Trophoblast cell (in vitro differentiated cells and primary cell): ENCODE results near the gene STK17B.

Experiments
- DNase-seq, 2 donors: peaks; one replicate each; pipeline ENCODE4 v3.0.0-alpha.2; 2016
- H2AFZ ChIP-seq: 2 replicates; pipeline ENCODE4 v1.6.1; 2013; ENCODE audit warnings: low read length, moderate library complexity, mild to moderate bottlenecking; ENCODE audit not compliant: insufficient read depth, poor library complexity
- H2AK5ac ChIP-seq: 2 replicates; pipeline ENCODE4 v1.6.1; 2013; ENCODE audit warnings: mild to moderate bottlenecking, low read length
- H2BK120ac ChIP-seq: 2 replicates; pipeline ENCODE4 v1.6.1; 2013; ENCODE audit warnings: low read length, mild to moderate bottlenecking, moderate library complexity; ENCODE audit not compliant: insufficient read depth, poor library complexity
- H2BK12ac ChIP-seq: 2 replicates; pipeline ENCODE4 v1.6.1; 2013; ENCODE audit warnings: mild to moderate bottlenecking, low read length, moderate library complexity
- H2BK5ac ChIP-seq: 2 replicates; pipeline ENCODE4 v1.6.1; 2013; ENCODE audit warnings: low read length, low read depth, moderate library complexity, mild to moderate bottlenecking; ENCODE audit not compliant: poor library complexity
- H3K14ac ChIP-seq: 2 replicates; pipeline ENCODE4 v1.6.1; 2013; ENCODE audit warnings: mild to moderate bottlenecking, low read length
- H3K18ac ChIP-seq: 2 replicates; pipeline ENCODE4 v1.6.1; 2013; ENCODE audit warnings: mild to moderate bottlenecking, low read length
- H3K23ac ChIP-seq: 2 replicates; pipeline ENCODE4 v1.6.1; 2013; ENCODE audit warnings: low read length
- H3K27ac ChIP-seq: 2 replicates; pipeline ENCODE4 v1.5.1; 2013; ENCODE audit warnings: low read depth, mild to moderate bottlenecking, inconsistent platforms, low read length, moderate library complexity
- H3K27me3 ChIP-seq: 2 replicates; pipeline ENCODE4 v1.6.1; 2013; ENCODE audit warnings: inconsistent platforms, mild to moderate bottlenecking, low read length, moderate library complexity; ENCODE audit not compliant: insufficient read depth
- H3K36me3 ChIP-seq, 2 experiments: 1 replicate in 1 of 2; 2 replicates in 1 of 2; pipeline ENCODE4 v1.6.1; 2013; ENCODE audit warnings: low read length in 2 of 2, mild to moderate bottlenecking in 2 of 2, moderate library complexity in 1 of 2; ENCODE audit not compliant: insufficient read depth in 2 of 2, control insufficient read depth in 1 of 2
- H3K4ac ChIP-seq: 2 replicates; pipeline ENCODE4 v1.6.1; 2013; ENCODE audit warnings: low read depth, mild to moderate bottlenecking, low read length, moderate library complexity
- H3K4me1 ChIP-seq, 2 experiments: 1 replicate in 1 of 2; 2 replicates in 1 of 2; pipeline ENCODE4 v1.6.1; 2013; ENCODE audit warnings: low read length in 2 of 2, mild to moderate bottlenecking in 2 of 2, moderate library complexity in 1 of 2; ENCODE audit not compliant: insufficient read depth in 2 of 2, control insufficient read depth in 1 of 2
- H3K4me2 ChIP-seq: 2 replicates; pipeline ENCODE4 v1.6.1; 2013; ENCODE audit warnings: inconsistent platforms, mild to moderate bottlenecking, low read length, moderate library complexity
- H3K4me3 ChIP-seq: 2 replicates; pipeline ENCODE4 v1.5.1; 2013; ENCODE audit warnings: mild to moderate bottlenecking, low read depth, low read length, inconsistent platforms
- H3K79me1 ChIP-seq: one replicate; pipeline ENCODE4 v1.6.1; 2013; ENCODE audit warnings: low read length
- H3K79me2 ChIP-seq: 2 replicates; pipeline ENCODE4 v1.6.1; 2013; ENCODE audit warnings: low read length, mild to moderate bottlenecking; ENCODE audit not compliant: control insufficient read depth, insufficient read depth, poor library complexity
- H3K9ac ChIP-seq: 2 replicates; pipeline ENCODE4 v1.6.1; 2013; ENCODE audit warnings: mild to moderate bottlenecking, low read length
- H3K9me3 ChIP-seq: 2 replicates; pipeline ENCODE4 v1.6.1; 2013; ENCODE audit warnings: low read depth, mild to moderate bottlenecking, control low read depth, inconsistent platforms, low read length; ENCODE audit not compliant: insufficient read depth
- H4K12ac ChIP-seq: 2 replicates; pipeline ENCODE4 v1.6.1; 2013; ENCODE audit warnings: low read depth, mild to moderate bottlenecking, low read length, moderate library complexity
- H4K8ac ChIP-seq: 2 replicates; pipeline ENCODE4 v1.6.1; 2013; ENCODE audit warnings: low read depth, mild to moderate bottlenecking, low read length, moderate library complexity
- H4K91ac ChIP-seq: one replicate; pipeline ENCODE4 v1.6.1; 2013; ENCODE audit warnings: low read depth, mild to moderate bottlenecking, low read length, moderate library complexity
- WGBS: extraction: QIAGEN DNeasy Blood & Tissue Kit; methylation state at CpG from one replicate; pipeline ENCODE4 v1.1.7; 2013; ENCODE audit warnings: missing lambda C conversion rate; ENCODE audit not compliant: insufficient read length, insufficient coverage; ENCODE audit errors: extremely low coverage; 5-methylcytosine and 5-hydroxymethylcytosine counted together

The STK17B gene

DNA sequence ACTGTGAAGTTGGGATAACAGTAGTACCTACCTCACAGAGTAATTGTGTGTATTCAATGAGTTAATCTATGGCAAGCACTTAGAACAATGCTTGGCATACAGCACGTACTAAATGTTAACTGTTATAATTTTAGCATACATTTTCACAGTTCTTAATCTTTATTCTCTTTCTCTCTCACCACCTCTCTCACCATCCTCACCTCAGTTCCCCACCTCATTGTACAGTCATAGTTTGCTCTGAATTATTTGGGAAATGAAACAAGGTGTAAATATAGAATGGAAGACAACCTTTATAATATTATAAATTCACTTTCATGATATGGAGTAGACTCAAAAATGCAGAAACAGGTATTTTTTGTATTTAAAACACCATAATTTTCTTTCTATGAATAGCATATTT is 62.8 kb downstream of the STK17B start:
- no peak overlapping the region for H4K8ac ChIP-seq
- no peaks in the 10 kb centered on the region for H3K36me3 ChIP-seq
- H3K9me3 ChIP-seq: no peaks in the 10 kb centered on the region
- H3K4me1 ChIP-seq: peaks cover 0 to 2% of the 10 kb centered on the region in 2 experiments
- H2AK5ac ChIP-seq: no peak overlapping the region
- H2BK12ac ChIP-seq: no peak overlapping the region
- WGBS: no CpG with 5 or more reads among the region's 1 CpG
- no peak overlapping the region for H4K91ac ChIP-seq
- H3K14ac ChIP-seq: no peak overlapping the region
- no peaks in the 10 kb centered on the region for H3K79me2 ChIP-seq
- no peak for DNase-seq
- H2BK120ac ChIP-seq: no peak overlapping the region
- H3K9ac ChIP-seq: no peak overlapping the region
- H3K23ac ChIP-seq: no peak overlapping the region
- H2AFZ ChIP-seq: no peak overlapping the region
- H3K4me3 ChIP-seq: no peak overlapping the region
- H3K18ac ChIP-seq: no peak overlapping the region
- peaks cover 3% of the 10 kb centered on the region for H3K79me1 ChIP-seq
- no peak overlapping the region for H3K4me2 ChIP-seq
- no peak overlapping the region for H3K4ac ChIP-seq
- no peak overlapping the region for H4K12ac ChIP-seq
- no peak overlapping the region for H3K27ac ChIP-seq
- H3K27me3 ChIP-seq: no peaks in the 10 kb centered on the region
- H2BK5ac ChIP-seq: no peak overlapping the region

DNA sequence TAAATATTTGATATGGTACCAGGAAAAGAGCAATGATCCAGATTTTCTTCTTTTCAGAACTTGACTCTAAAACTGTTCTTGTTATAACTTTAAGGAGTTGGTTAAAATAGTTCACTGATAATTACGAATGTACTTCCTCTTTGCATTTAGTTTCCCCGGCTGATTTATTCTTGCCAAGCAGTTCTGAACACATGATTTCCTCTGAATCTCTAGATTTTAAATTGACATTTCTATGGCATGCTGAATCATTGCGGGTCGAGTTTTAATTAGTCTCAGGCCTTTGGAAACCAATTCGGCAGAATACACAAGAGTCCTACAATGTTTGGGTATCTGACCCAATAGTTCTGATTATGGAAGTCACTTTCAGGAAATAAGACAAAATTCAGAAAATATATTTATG is 65.4 kb downstream of the STK17B start:
- Histone ChIP-seq H3K4me3 (no peak overlapping the region), H3K14ac (no peak overlapping the region), H2BK120ac (no peak overlapping the region), H3K9ac (no peak overlapping the region), H3K79me2 (no peaks in the 10 kb centered on the region), H3K4ac (no peak overlapping the region), H3K4me1 (no peaks in the 10 kb centered on the region), H3K36me3 (no peaks in the 10 kb centered on the region), H2AK5ac (no peak overlapping the region), H4K12ac (no peak overlapping the region), H3K79me1 (no peaks in the 10 kb centered on the region), H3K9me3 (no peaks in the 10 kb centered on the region), H3K27ac (no peak overlapping the region), H3K18ac (no peak overlapping the region), H2BK12ac (no peak overlapping the region), H2BK5ac (no peak overlapping the region), H3K27me3 (no peaks in the 10 kb centered on the region), H4K91ac (no peak overlapping the region), H3K23ac (no peak overlapping the region), H4K8ac (no peak overlapping the region), H2AFZ (no peak overlapping the region), H3K4me2 (no peak overlapping the region)
- no CpG with 5 or more reads among the region's 5 CpGs for WGBS
- DNase-seq: no peak

DNA sequence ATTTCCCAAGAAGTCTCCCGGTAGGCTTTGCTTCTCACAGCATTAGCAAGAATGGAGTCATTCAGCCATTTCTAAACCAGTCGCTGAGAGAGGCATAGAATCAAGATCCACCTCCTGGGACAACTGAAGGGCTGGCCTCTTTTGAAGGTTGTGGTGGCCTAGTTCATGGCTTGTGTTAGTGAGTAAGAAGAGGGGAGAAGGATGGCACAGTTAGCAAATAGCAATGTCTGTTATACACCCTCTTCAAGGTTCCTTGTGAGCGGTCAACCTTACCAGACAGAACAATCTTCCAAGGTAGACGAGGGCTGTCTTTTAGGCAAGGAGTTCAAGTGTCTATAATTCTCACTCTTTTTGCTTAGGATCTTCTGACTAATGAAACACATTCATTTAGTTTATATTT is 67.3 kb downstream of the STK17B start:
- H4K91ac ChIP-seq: no peak overlapping the region
- H2BK5ac ChIP-seq: no peak overlapping the region
- H4K8ac ChIP-seq: no peak overlapping the region
- H3K9me3 ChIP-seq: no peaks in the 10 kb centered on the region
- H3K27me3 ChIP-seq: no peaks in the 10 kb centered on the region
- H2AK5ac ChIP-seq: no peak overlapping the region
- DNase-seq: no peak
- H4K12ac ChIP-seq: no peak overlapping the region
- H3K4ac ChIP-seq: no peak overlapping the region
- WGBS: no CpG with 5 or more reads among the region's 4 CpGs
- H2BK120ac ChIP-seq: no peak overlapping the region
- H3K27ac ChIP-seq: no peak overlapping the region
- H3K18ac ChIP-seq: no peak overlapping the region
- H3K4me3 ChIP-seq: no peak overlapping the region
- no peaks in the 10 kb centered on the region for H3K4me1 ChIP-seq
- no peak overlapping the region for H2BK12ac ChIP-seq
- H3K79me2 ChIP-seq: no peaks in the 10 kb centered on the region
- no peaks in the 10 kb centered on the region for H3K79me1 ChIP-seq
- no peak overlapping the region for H3K23ac ChIP-seq
- no peak overlapping the region for H3K14ac ChIP-seq
- H3K9ac ChIP-seq: no peak overlapping the region
- H3K4me2 ChIP-seq: no peak overlapping the region
- no peak overlapping the region for H2AFZ ChIP-seq
- no peaks in the 10 kb centered on the region for H3K36me3 ChIP-seq

DNA sequence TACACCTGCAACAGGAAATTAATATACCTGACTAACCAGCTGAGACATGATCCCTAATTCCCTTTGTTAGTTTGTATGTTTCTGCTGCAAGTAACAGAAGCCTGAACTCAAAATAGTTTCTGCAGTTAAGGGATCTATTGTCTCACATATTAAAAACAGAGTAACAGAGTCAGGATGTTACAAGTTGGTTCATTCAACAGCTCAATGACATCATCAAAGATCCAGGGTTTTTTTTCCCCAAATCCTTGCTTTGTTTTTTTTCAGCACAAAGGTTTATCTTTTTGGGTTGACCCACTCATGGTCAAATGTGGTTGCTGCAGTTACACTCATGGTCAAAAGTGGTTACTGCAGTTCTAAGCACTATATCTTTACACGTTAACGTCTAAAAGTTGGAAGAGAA is 67.8 kb downstream of the STK17B start:
- Histone ChIP-seq H2BK12ac (no peak overlapping the region), H2AFZ (no peak overlapping the region), H4K12ac (no peak overlapping the region), H3K4me1 (no peaks in the 10 kb centered on the region), H3K79me1 (no peaks in the 10 kb centered on the region), H3K14ac (no peak overlapping the region), H2BK5ac (no peak overlapping the region), H3K4me3 (no peak overlapping the region), H3K23ac (no peak overlapping the region), H3K36me3 (no peaks in the 10 kb centered on the region), H3K9ac (no peak overlapping the region), H3K4me2 (no peak overlapping the region), H3K27ac (no peak overlapping the region), H3K79me2 (no peaks in the 10 kb centered on the region), H3K4ac (no peak overlapping the region), H2AK5ac (no peak overlapping the region), H3K27me3 (no peaks in the 10 kb centered on the region), H4K91ac (no peak overlapping the region), H3K18ac (no peak overlapping the region), H2BK120ac (no peak overlapping the region), H3K9me3 (no peaks in the 10 kb centered on the region), H4K8ac (no peak overlapping the region)
- DNase-seq: no peak
- WGBS: no CpG with 5 or more reads among the region's 2 CpGs
